IMR-90 (cell line): Measurements from ENCODE around the gene SUGP2. TPM values are rescaled to one million over a fixed set of nuclear protein-coding genes. Genes with fewer than 3 reads are reported as not detected.

ENCODE experiments used
- ATAC-seq: fragments of 200-7000 bp; cut with Tn5 transposase; 2 replicates; pipeline ENCODE4 v1.9.1; 2020; ENCODE audit warnings: low read depth, mild to moderate bottlenecking, moderate library complexity
- BruUV-seq: library from RNA; stranded (reverse); fragments of 400-500 nt; replicated peaks from 2 replicates; lab custom pipeline; 2021; lab: Mats Ljungman, UMichigan
- CTCF ChIA-PET: fragments of 300-600 bp; formaldehyde crosslinking; extraction: SDS; loops from one replicate; lab custom pipeline; 2021; ENCODE audit warnings: antibody characterized with exemption; lab: Yijun Ruan, JAX
- POLR2A ChIA-PET: fragments of 300-600 bp; sonication (Branson Sonifier 250); formaldehyde crosslinking; loops from one replicate; lab custom pipeline; 2022; ENCODE audit warnings: antibody characterized with exemption; ENCODE audit not compliant: unreplicated experiment; lab: Charles Lee
- DNase-seq: peaks from one replicate; pipeline ENCODE4 v3.0.0; 2013
- H2AFZ ChIP-seq: replicated peaks from 2 replicates; pipeline ENCODE3; 2013; ENCODE audit warnings: low read length, mild to moderate bottlenecking; ENCODE audit not compliant: poor library complexity
- H2AK5ac ChIP-seq: 2 replicates; pipeline ENCODE4 v1.6.1; 2013; ENCODE audit warnings: low read depth, low read length, inconsistent platforms
- H2AK9ac ChIP-seq: replicated peaks from 2 replicates; pipeline ENCODE3; 2013; ENCODE audit warnings: mild to moderate bottlenecking, low read depth, low read length, moderate library complexity; ENCODE audit not compliant: poor library complexity
- H2BK120ac ChIP-seq: 2 replicates; pipeline ENCODE4 v1.6.1; 2013; ENCODE audit warnings: low read depth, low read length, inconsistent platforms
- H2BK15ac ChIP-seq: 3 replicates; pipeline ENCODE4 v1.6.1; 2013; ENCODE audit warnings: low read depth, low read length, inconsistent platforms
- H2BK20ac ChIP-seq: 2 replicates; pipeline ENCODE4 v1.6.1; 2013; ENCODE audit warnings: low read depth, mild to moderate bottlenecking, inconsistent platforms, low read length, moderate library complexity
- H2BK5ac ChIP-seq: 2 replicates; pipeline ENCODE4 v1.6.1; 2013; ENCODE audit warnings: mild to moderate bottlenecking, low read depth, low read length, inconsistent platforms; ENCODE audit not compliant: poor library complexity, severe bottlenecking
- H3K14ac ChIP-seq: replicated peaks from 2 replicates; pipeline ENCODE4 v1.6.1; 2013; ENCODE audit warnings: low read depth, low read length, inconsistent platforms
- H3K18ac ChIP-seq: 2 replicates; pipeline ENCODE4 v1.6.1; 2013; ENCODE audit warnings: low read depth, low read length, control low read depth
- H3K23ac ChIP-seq: 2 replicates; pipeline ENCODE4 v1.6.1; 2013; ENCODE audit warnings: low read depth, low read length, inconsistent platforms
- H3K27ac ChIP-seq: 2 replicates; pipeline ENCODE4 v1.5.1; 2013; ENCODE audit warnings: mild to moderate bottlenecking, control low read depth, low read length; ENCODE audit not compliant: insufficient read depth
- H3K27me3 ChIP-seq: 2 replicates; pipeline ENCODE4 v1.6.1; 2013; ENCODE audit warnings: low read length; ENCODE audit not compliant: control insufficient read depth, insufficient read depth
- H3K36me3 ChIP-seq: 2 replicates; pipeline ENCODE4 v1.6.1; 2013; ENCODE audit warnings: low read length, mixed read lengths; ENCODE audit not compliant: control insufficient read depth, insufficient read depth
- H3K4ac ChIP-seq: 2 replicates; pipeline ENCODE4 v1.6.1; 2013; ENCODE audit warnings: low read depth, low read length, inconsistent platforms
- H3K4me1 ChIP-seq: 2 replicates; pipeline ENCODE4 v1.6.1; 2013; ENCODE audit warnings: low read length, mixed read lengths; ENCODE audit not compliant: control insufficient read depth, insufficient read depth
- H3K4me2 ChIP-seq: 2 replicates; pipeline ENCODE4 v1.6.1; 2013; ENCODE audit warnings: low read depth, mild to moderate bottlenecking, control low read depth, low read length, moderate library complexity
- H3K4me3 ChIP-seq: 2 replicates; pipeline ENCODE4 v1.5.1; 2013; ENCODE audit warnings: low read depth, mild to moderate bottlenecking, control low read depth, low read length, moderate library complexity; ENCODE audit not compliant: insufficient read depth
- H3K56ac ChIP-seq: 2 replicates; pipeline ENCODE4 v1.6.1; 2013; ENCODE audit warnings: low read length, inconsistent platforms; ENCODE audit not compliant: insufficient read depth; ENCODE audit errors: extremely low read depth
- H3K79me1 ChIP-seq, 2 experiments: 2 replicates each; pipeline ENCODE4 v1.6.1; 2013; ENCODE audit warnings: low read length in 2 of 2, inconsistent platforms in 1 of 2, low read depth in 1 of 2
- H3K9ac ChIP-seq: 2 replicates; pipeline ENCODE4 v1.6.1; 2013; ENCODE audit warnings: low read depth, low read length, control low read depth
- H3K9me1 ChIP-seq: 2 replicates; pipeline ENCODE4 v1.6.1; 2013; ENCODE audit warnings: low read length, inconsistent platforms; ENCODE audit not compliant: insufficient read depth
- H3K9me3 ChIP-seq: 2 replicates; pipeline ENCODE4 v1.6.1; 2013; ENCODE audit warnings: low read length; ENCODE audit not compliant: control insufficient read depth, insufficient read depth
- H4K20me1 ChIP-seq: 2 replicates; pipeline ENCODE4 v1.6.1; 2013; ENCODE audit warnings: low read length, inconsistent platforms; ENCODE audit not compliant: insufficient read depth
- H4K5ac ChIP-seq: 2 replicates; pipeline ENCODE4 v1.6.1; 2013; ENCODE audit warnings: mild to moderate bottlenecking, low read depth, low read length, control low read depth
- H4K8ac ChIP-seq, 2 experiments: 2 replicates each; pipeline ENCODE4 v1.6.1; 2013; ENCODE audit warnings: low read depth in 2 of 2, low read length in 2 of 2, control low read depth in 1 of 2, inconsistent platforms in 1 of 2
- H4K91ac ChIP-seq: 2 replicates; pipeline ENCODE4 v1.6.1; 2013; ENCODE audit warnings: low read depth, low read length, inconsistent platforms; ENCODE audit not compliant: insufficient read depth
- BHLHE40 ChIP-seq: fragments of 150-350 bp; IDR thresholded peaks from 2 replicates; pipeline ENCODE4 v1.6.1; 2016; ENCODE audit warnings: mild to moderate bottlenecking, low read depth, low read length
- CEBPB ChIP-seq: IDR thresholded peaks from 2 replicates; pipeline ENCODE4 v1.6.1; 2012; ENCODE audit warnings: low read depth, low read length, improper control_type of control experiment
- CHD1 ChIP-seq: IDR thresholded peaks from 2 replicates; pipeline ENCODE4 v1.6.1; 2012; ENCODE audit warnings: low read depth, low read length, improper control_type of control experiment
- CTCF ChIP-seq: conservative IDR thresholded peaks from 2 replicates; pipeline ENCODE4 v1.5.1; 2012; ENCODE audit warnings: mild to moderate bottlenecking, low read depth, low read length, improper control_type of control experiment
- FOS ChIP-seq: fragments of 150-350 bp; IDR thresholded peaks from 2 replicates; pipeline ENCODE4 v1.6.1; 2016; ENCODE audit warnings: low read depth, low read length
- MAFK ChIP-seq: IDR thresholded peaks from 2 replicates; pipeline ENCODE4 v1.6.1; 2012; ENCODE audit warnings: low read depth, low read length, improper control_type of control experiment
- MAZ ChIP-seq: IDR thresholded peaks from 2 replicates; pipeline ENCODE4 v1.6.1; 2012; ENCODE audit warnings: low read depth, mild to moderate bottlenecking, low read length, improper control_type of control experiment, moderate library complexity, borderline replicate concordance
- MXI1 ChIP-seq: IDR thresholded peaks from 2 replicates; pipeline ENCODE4 v1.6.1; 2012; ENCODE audit warnings: low read depth, mild to moderate bottlenecking, low read length, moderate library complexity, borderline replicate concordance
- NFE2L2 ChIP-seq: fragments of 150-350 bp; IDR thresholded peaks from 2 replicates; pipeline ENCODE4 v1.6.1; 2016; ENCODE audit warnings: low read depth, mild to moderate bottlenecking, low read length
- POLR2A ChIP-seq: IDR thresholded peaks from 2 replicates; pipeline ENCODE4 v1.6.1; 2012; ENCODE audit warnings: mild to moderate bottlenecking, low read depth, low read length
- RAD21 ChIP-seq: IDR thresholded peaks from 2 replicates; pipeline ENCODE4 v1.6.1; 2012; ENCODE audit warnings: low read length, improper control_type of control experiment
- RCOR1 ChIP-seq: IDR thresholded peaks from 2 replicates; pipeline ENCODE4 v1.6.1; 2012; ENCODE audit warnings: mild to moderate bottlenecking, low read length, improper control_type of control experiment; ENCODE audit not compliant: insufficient replicate concordance
- RFX5 ChIP-seq: IDR thresholded peaks from 2 replicates; pipeline ENCODE4 v1.8.0; 2012; ENCODE audit warnings: low read depth, mild to moderate bottlenecking, low read length, moderate library complexity
- SMC3 ChIP-seq: fragments of 150-350 bp; IDR thresholded peaks from 2 replicates; pipeline ENCODE4 v1.6.1; 2016; ENCODE audit warnings: low read depth, mild to moderate bottlenecking, antibody characterized with exemption, low read length, moderate library complexity
- USF2 ChIP-seq: fragments of 150-350 bp; IDR thresholded peaks from 2 replicates; pipeline ENCODE4 v1.6.1; 2017; ENCODE audit warnings: mild to moderate bottlenecking, antibody characterized with exemption, low read length, low read depth
- WGBS, 2 experiments: methylation state at CpG; one replicate each; pipeline versions ENCODE4 v1.1.5 to v1.1.7; 2013; ENCODE audit warnings: missing lambda C conversion rate in 2 of 2; ENCODE audit not compliant: insufficient read length in 1 of 2; ENCODE audit errors: extremely low coverage in 2 of 2; 5-methylcytosine and 5-hydroxymethylcytosine counted together
- dilution Hi-C: fragments of 300-500 bp; cut with HindIII; formaldehyde crosslinking; loops from one replicate; pipeline ENCODE4 v1.14.3; 2018; ENCODE audit warnings: low sequenced_read_pairs; ENCODE audit not compliant: unreplicated experiment
- in situ Hi-C: fragments of 300-500 bp; cut with MboI; formaldehyde crosslinking; loops from 3 replicates; pipeline ENCODE4 v1.14.3; 2019; ENCODE audit warnings: low sequenced_read_pairs, inconsistent platforms, mixed read lengths
- intact Hi-C: fragments of 100-400 bp; cut with micrococcal nuclease; formaldehyde crosslinking; loops from 2 replicates; pipeline ENCODE4 v1.10.0; 2022
- polyA plus RNA-seq, 3 experiments: library from polyadenylated mRNA; depleted of rRNA; stranded (reverse); fragments of >200 nt; gene quantifications; 2 replicates each; pipeline ENCODE4 v1.2.3, GENCODE V29; 2012; ENCODE audit warnings: low replicate concordance in 1 of 3
- total RNA-seq: library from RNA; depleted of rRNA; stranded (reverse); fragments of >200 nt; gene quantifications from 2 replicates; pipeline ENCODE4 v1.2.3, GENCODE V29; 2012
- TF ChIP-seq, protein P1 (sequence below): fragments of 150-350 bp; IDR thresholded peaks from 2 replicates; pipeline ENCODE4 v1.6.1; 2016; ENCODE audit warnings: low read depth, mild to moderate bottlenecking, low read length, moderate library complexity, borderline replicate concordance

Gene SUGP2
- total and polyA plus RNA-seq, 2 of the 4 experiments (the other 2 are of a cell fraction), result 25.8 to 69.2 TPM

DNA sequence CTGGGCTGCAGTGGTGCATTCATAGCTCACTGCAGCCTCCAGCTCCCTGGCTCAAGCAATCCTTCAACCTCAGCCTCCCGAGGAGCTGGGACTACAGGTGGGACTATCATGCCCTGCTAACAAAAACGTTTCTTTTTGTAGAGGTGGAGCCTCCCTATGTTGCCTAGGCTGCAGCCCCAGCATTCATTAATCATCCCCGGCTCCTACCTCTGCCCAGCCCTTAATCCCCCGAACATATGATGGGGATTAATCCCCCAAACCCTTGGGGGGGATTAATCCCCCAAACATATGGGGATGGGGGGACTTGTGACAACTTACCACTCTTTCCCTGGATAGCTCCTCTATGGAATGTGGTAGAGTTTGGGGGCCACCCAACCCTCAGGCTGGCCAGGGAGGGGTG, 45.9 kb downstream of the SUGP2 start:
- no peak overlapping the region for H3K14ac ChIP-seq
- no peak for ATAC-seq
- no CpG with 5 or more reads among the region's 4 CpGs for WGBS, 2 experiments
- dilution Hi-C loops, result no loop called here
- peaks cover 7% of the 10 kb centered on the region; the same call in 1 of the 2 replicates for H3K36me3 ChIP-seq
- H4K20me1 ChIP-seq, result peaks cover 3% of the 10 kb centered on the region; the same call in 1 of the 2 replicates
- no peak for DNase-seq
- CTCF ChIA-PET, result interaction anchor here (0.5 to 1.5 kb wide), 3 partner anchors 43 to 94 kb away, joined by 3 to 7 read pairs (median 3); partner anchors contain the start of gene CERS1
- BruUV-seq, result no TSS peak
- H2AK5ac ChIP-seq, result no peak overlapping the region
- TF ChIP-seq MAZ (no peak), RCOR1 (no peak), CTCF (no peak), MAFK (no peak), SMC3 (no peak), RFX5 (no peak), BHLHE40 (no peak), NFE2L2 (no peak), CHD1 (no peak), USF2 (no peak), MXI1 (no peak), CEBPB (no peak), FOS (no peak), POLR2A (no peak), RAD21 (no peak)
- TF ChIP-seq, protein P1, sequence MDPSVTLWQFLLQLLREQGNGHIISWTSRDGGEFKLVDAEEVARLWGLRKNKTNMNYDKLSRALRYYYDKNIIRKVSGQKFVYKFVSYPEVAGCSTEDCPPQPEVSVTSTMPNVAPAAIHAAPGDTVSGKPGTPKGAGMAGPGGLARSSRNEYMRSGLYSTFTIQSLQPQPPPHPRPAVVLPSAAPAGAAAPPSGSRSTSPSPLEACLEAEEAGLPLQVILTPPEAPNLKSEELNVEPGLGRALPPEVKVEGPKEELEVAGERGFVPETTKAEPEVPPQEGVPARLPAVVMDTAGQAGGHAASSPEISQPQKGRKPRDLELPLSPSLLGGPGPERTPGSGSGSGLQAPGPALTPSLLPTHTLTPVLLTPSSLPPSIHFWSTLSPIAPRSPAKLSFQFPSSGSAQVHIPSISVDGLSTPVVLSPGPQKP, result no peak
- H4K91ac ChIP-seq, result no peak overlapping the region
- no peak overlapping the region for H3K4ac ChIP-seq
- no peaks in the 10 kb centered on the region for H3K4me1 ChIP-seq
- no peak overlapping the region for H2BK15ac ChIP-seq
- H3K56ac ChIP-seq, result no peak overlapping the region
- H3K9me3 ChIP-seq, result no peaks in the 10 kb centered on the region
- no peak overlapping the region for H3K27ac ChIP-seq
- no peak overlapping the region for H4K8ac ChIP-seq
- no peak overlapping the region for H3K9ac ChIP-seq
- no peak overlapping the region for H2BK120ac ChIP-seq
- H4K5ac ChIP-seq, result no peak overlapping the region
- H3K18ac ChIP-seq, result no peak overlapping the region
- H2AFZ ChIP-seq, result no peak overlapping the region
- in situ Hi-C loops, result loop anchor here (5.0 kb wide), 1 partner anchor 50 kb away; no protein-coding TSS in a partner anchor
- H3K9me1 ChIP-seq, result no peaks in the 10 kb centered on the region
- no peak overlapping the region for H3K23ac ChIP-seq
- POLR2A ChIA-PET, result interaction anchor here (0.6 kb wide), 1 partner anchor 13 kb away, joined by 14 read pairs; no protein-coding TSS in a partner anchor
- no peaks in the 10 kb centered on the region for H3K79me1 ChIP-seq
- H2BK20ac ChIP-seq, result no peak overlapping the region
- no peak overlapping the region for H3K4me2 ChIP-seq
- peaks cover 13% of the 10 kb centered on the region for H3K27me3 ChIP-seq
- intact Hi-C loops, result loop anchor here (2.0 kb wide), 1 partner anchor 69 kb away; the partner anchor contains the start of genes COPE and DDX49
- H2BK5ac ChIP-seq, result no peak overlapping the region
- H3K4me3 ChIP-seq, result no peak overlapping the region
- no peak overlapping the region for H2AK9ac ChIP-seq
